ENCODE results near the gene UBXN1. TPM values are rescaled to one million over a fixed set of nuclear protein-coding genes. Genes with fewer than 3 reads are reported as not detected.

The UBXN1 gene
- total RNA-seq, 2 donors from 2014 or later = 77.4 to 116 TPM

GRCh38 chr11:62632492-62632891 is 46.4 kb downstream of the UBXN1 start:
- no peak for DNase-seq (ENCODE audit: low spot score)
- TF ChIP-seq CTCF (IDR thresholded peaks at IDR 0.05) = no peak
- no peaks in the 10 kb centered on the region for H3K9me3 ChIP-seq

GRCh38 chr11:62627713-62628112 is 51.2 kb downstream of the UBXN1 start:
- DNase-seq (ENCODE audit: low spot score) = no peak

More at GRCh38 chr11:62632492-62632891, 46.4 kb downstream of the UBXN1 start:
- Histone ChIP-seq H3K27me3 (no peaks in the 10 kb centered on the region), H3K4me3 (no peak overlapping the region), H3K27ac (no peak overlapping the region), H3K36me3 (peaks cover 87% of the 10 kb centered on the region), H3K4me1 (no peaks in the 10 kb centered on the region)

More at GRCh38 chr11:62627713-62628112, 51.2 kb downstream of the UBXN1 start:
- peaks cover 77% of the 10 kb centered on the region for H3K36me3 ChIP-seq
- H3K9me3 ChIP-seq = no peaks in the 10 kb centered on the region
- no peak overlapping the region for H3K27ac ChIP-seq
- TF ChIP-seq CTCF (IDR thresholded peaks at IDR 0.05) = no peak
- H3K4me3 ChIP-seq = no peak overlapping the region
- no peaks in the 10 kb centered on the region for H3K27me3 ChIP-seq
- no peaks in the 10 kb centered on the region for H3K4me1 ChIP-seq

Other genes with a start within 250 kb of the UBXN1 start
- 100 to 1,000 TPM; 270 to 441 TPM for gene AHNAK, start 132.3 kb downstream of the UBXN1 start, total RNA-seq
- gene EEF1G, start 105.2 kb downstream of the UBXN1 start, total RNA-seq = 1,000 to 10,000 TPM in 1 of 2 donors, 100 to 1,000 TPM in 1; 707 to 1,175 TPM
- gene TUT1, start 87.5 kb downstream of the UBXN1 start, total RNA-seq = 1 to 10 TPM; 5.4 to 5.7 TPM
- 10 to 100 TPM; 30.0 to 40.5 TPM for gene MTA2, start 77.2 kb downstream of the UBXN1 start, total RNA-seq
- 10 to 100 TPM; 15.8 to 21.3 TPM for gene EML3, start 66.3 kb downstream of the UBXN1 start, total RNA-seq
- 1 to 10 TPM; 3.2 to 5.3 TPM for gene ROM1, start 65.8 kb downstream of the UBXN1 start, total RNA-seq
- gene B3GAT3, start 57.1 kb downstream of the UBXN1 start, total RNA-seq = 10 to 100 TPM; 12.7 to 14.0 TPM
- gene GANAB, start 32.5 kb downstream of the UBXN1 start, total RNA-seq = 10 to 100 TPM; 71.8 to 78.0 TPM
- 10 to 100 TPM; 12.1 to 19.8 TPM for gene INTS5, start 25.8 kb downstream of the UBXN1 start, total RNA-seq
- gene C11orf98, start 13.9 kb downstream of the UBXN1 start, total RNA-seq = 10 to 100 TPM; 40.1 to 44.0 TPM
- gene CSKMT, start 13.8 kb downstream of the UBXN1 start, total RNA-seq = 1 to 10 TPM in 1 of 2 donors, under 1 TPM in 1; 0.41 to 3.7 TPM
- 1 to 10 TPM; 5.0 to 8.7 TPM for gene UQCC3, start 7.4 kb downstream of the UBXN1 start, total RNA-seq
- gene LBHD1, start 6.8 kb downstream of the UBXN1 start, total RNA-seq = 1 to 10 TPM; 2.3 to 2.4 TPM
- 1 to 10 TPM; 1.5 to 3.0 TPM for gene LRRN4CL, start 10.5 kb upstream of the UBXN1 start, total RNA-seq
- gene BSCL2, start 28.4 kb upstream of the UBXN1 start, total RNA-seq = 10 to 100 TPM; 18.6 to 23.0 TPM
- gene GNG3, start 28.6 kb upstream of the UBXN1 start, total RNA-seq = not detected
- 10 to 100 TPM; 12.2 to 15.6 TPM for gene HNRNPUL2, start 48.4 kb upstream of the UBXN1 start, total RNA-seq
- 10 to 100 TPM in 1 of 2 donors, 1 to 10 TPM in 1; 9.6 to 11.4 TPM for gene TTC9C, start 49.4 kb upstream of the UBXN1 start, total RNA-seq
- 1 to 10 TPM; 5.1 to 7.8 TPM for gene ZBTB3, start 75.1 kb upstream of the UBXN1 start, total RNA-seq
- gene POLR2G, start 82.5 kb upstream of the UBXN1 start, total RNA-seq = 10 to 100 TPM; 32.9 to 34.8 TPM
- 1 to 10 TPM; 5.8 to 9.5 TPM for gene TAF6L, start 92.3 kb upstream of the UBXN1 start, total RNA-seq
- 10 to 100 TPM; 42.5 to 44.8 TPM for gene TMEM179B, start 108.3 kb upstream of the UBXN1 start, total RNA-seq
- gene TMEM223, start 112.9 kb upstream of the UBXN1 start, total RNA-seq = 10 to 100 TPM; 27.7 TPM
- 10 to 100 TPM; 33.9 to 35.9 TPM for gene NXF1, start 126.4 kb upstream of the UBXN1 start, total RNA-seq
- 10 to 100 TPM; 15.2 to 24.7 TPM for gene STX5, start 153.0 kb upstream of the UBXN1 start, total RNA-seq
- not detected for gene TEX54, start 153.8 kb upstream of the UBXN1 start, total RNA-seq
- gene WDR74, start 160.5 kb upstream of the UBXN1 start, total RNA-seq = 10 to 100 TPM; 17.8 to 26.8 TPM
- 10 to 100 TPM; 27.7 to 64.9 TPM for gene SLC3A2, start 201.8 kb upstream of the UBXN1 start, total RNA-seq
- gene CHRM1, start 242.3 kb upstream of the UBXN1 start, total RNA-seq = not detected